Epithelial cell of proximal tubule (primary cell): ENCODE data around the gene CRIM1. TPM values are rescaled to one million over a fixed set of nuclear protein-coding genes. Genes with fewer than 3 reads are reported as not detected.

Experiments used
- DNase-seq: peaks from one replicate; pipeline ENCODE4 v3.0.0-alpha.2; 2011; ENCODE audit warnings: low read depth
- H3K4me3 ChIP-seq: 2 replicates; pipeline ENCODE4 v1.5.1; 2011; ENCODE audit warnings: low read depth, mild to moderate bottlenecking, low read length
- CTCF ChIP-seq: conservative IDR thresholded peaks from 2 replicates; pipeline ENCODE4 v1.5.1; 2012; ENCODE audit warnings: low read depth, mild to moderate bottlenecking, low read length
- total RNA-seq: library from RNA; depleted of rRNA; stranded (reverse); fragments of >200 nt; gene quantifications from 2 replicates; pipeline ENCODE4 v1.2.3, GENCODE V29; 2015

CRIM1 gene
- total RNA-seq, 1 donor from 2014 or later, result 143 TPM

GRCh38 chr2:36490749-36491148, 135.2 kb downstream of the CRIM1 start:
- no peak overlapping the region for H3K4me3 ChIP-seq
- TF ChIP-seq CTCF, result no peak
- DNase-seq, result no peak

GRCh38 chr2:36492216-36492945, 136.8 kb downstream of the CRIM1 start:
- H3K4me3 ChIP-seq, result no peak overlapping the region
- TF ChIP-seq CTCF, result no peak
- DNase-seq, result no peak

GRCh38 chr2:36493306-36493705, 137.7 kb downstream of the CRIM1 start:
- no peak overlapping the region for H3K4me3 ChIP-seq
- TF ChIP-seq CTCF, result no peak
- DNase-seq, result no peak

- TF ChIP-seq CTCF, result no peak
- DNase-seq, result no peak
These were observed 142.1 kb downstream of the CRIM1 start for GRCh38 chr2:36497570-36498163.

GRCh38 chr2:36499128-36499820, 143.7 kb downstream of the CRIM1 start:
- no peak for TF ChIP-seq CTCF
- no peak for DNase-seq
- H3K4me3 ChIP-seq, result no peak overlapping the region

More at GRCh38 chr2:36497570-36498163, 142.1 kb downstream of the CRIM1 start:
- H3K4me3 ChIP-seq, result no peak overlapping the region

- TF ChIP-seq CTCF, result no peak
- no peak overlapping the region for H3K4me3 ChIP-seq
These were observed 144.5 kb downstream of the CRIM1 start for GRCh38 chr2:36500072-36500471.

More at GRCh38 chr2:36500072-36500471, 144.5 kb downstream of the CRIM1 start:
- DNase-seq, result no peak
